Vagina (tissue), 2 donors: ENCODE data around the gene UNC45A.

Source experiments
- POLR2A ChIP-seq, 2 donors: fragments of 450-650 bp; IDR thresholded peaks; one replicate each; pipeline ENCODE4 v1.6.1; 2017; ENCODE audit warnings: antibody characterized with exemption in 2 of 2, mild to moderate bottlenecking in 2 of 2, moderate library complexity in 2 of 2
- TF ChIP-seq, protein P1 (sequence below), 3 experiments: fragments of 450-650 bp in 2 of 3; fragments of 200-600 bp in 1 of 3; sonication (generic) in 1 of 3; IDR thresholded peaks; one replicate each; pipeline ENCODE4 v1.5.1; 2017 to 2019; ENCODE audit warnings: antibody characterized with exemption in 3 of 3, mild to moderate bottlenecking in 2 of 3, moderate library complexity in 2 of 3

GRCh38 chr15:90970274-90970673 lies 35.2 kb downstream of the UNC45A start:
- TF ChIP-seq, protein P1, sequence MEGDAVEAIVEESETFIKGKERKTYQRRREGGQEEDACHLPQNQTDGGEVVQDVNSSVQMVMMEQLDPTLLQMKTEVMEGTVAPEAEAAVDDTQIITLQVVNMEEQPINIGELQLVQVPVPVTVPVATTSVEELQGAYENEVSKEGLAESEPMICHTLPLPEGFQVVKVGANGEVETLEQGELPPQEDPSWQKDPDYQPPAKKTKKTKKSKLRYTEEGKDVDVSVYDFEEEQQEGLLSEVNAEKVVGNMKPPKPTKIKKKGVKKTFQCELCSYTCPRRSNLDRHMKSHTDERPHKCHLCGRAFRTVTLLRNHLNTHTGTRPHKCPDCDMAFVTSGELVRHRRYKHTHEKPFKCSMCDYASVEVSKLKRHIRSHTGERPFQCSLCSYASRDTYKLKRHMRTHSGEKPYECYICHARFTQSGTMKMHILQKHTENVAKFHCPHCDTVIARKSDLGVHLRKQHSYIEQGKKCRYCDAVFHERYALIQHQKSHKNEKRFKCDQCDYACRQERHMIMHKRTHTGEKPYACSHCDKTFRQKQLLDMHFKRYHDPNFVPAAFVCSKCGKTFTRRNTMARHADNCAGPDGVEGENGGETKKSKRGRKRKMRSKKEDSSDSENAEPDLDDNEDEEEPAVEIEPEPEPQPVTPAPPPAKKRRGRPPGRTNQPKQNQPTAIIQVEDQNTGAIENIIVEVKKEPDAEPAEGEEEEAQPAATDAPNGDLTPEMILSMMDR (IDR thresholded peaks at IDR 0.05): no peak
- TF ChIP-seq POLR2A (IDR thresholded peaks at IDR 0.05): no peak
